Keratinocyte (primary cell): ENCODE results near the gene SPOP. TPM values are rescaled to one million over a fixed set of nuclear protein-coding genes. Genes with fewer than 3 reads are reported as not detected.

Experiments
- DNase-seq: peaks from one replicate; pipeline ENCODE4 v3.0.0-alpha.2; 2011; ENCODE audit warnings: low read depth, missing footprints, low spot score
- FAIRE-seq: peaks from 2 replicates; lab custom pipeline; 2011; peaks lifted over from hg19 to GRCh38; lab: Jason Lieb, UNC
- H2AFZ ChIP-seq: 2 replicates; pipeline ENCODE4 v1.6.0; 2012; ENCODE audit warnings: low read length, control low read depth, inconsistent platforms; ENCODE audit not compliant: control insufficient read depth
- H3K27ac ChIP-seq: 2 replicates; pipeline ENCODE4 v1.5.1; 2011; ENCODE audit warnings: low read length; ENCODE audit not compliant: control insufficient read depth, insufficient read depth
- H3K27me3 ChIP-seq: 3 replicates; pipeline ENCODE4 v1.6.0; 2011; ENCODE audit warnings: low read length; ENCODE audit not compliant: control insufficient read depth, insufficient read depth; ENCODE audit errors: extremely low read depth
- H3K36me3 ChIP-seq, 2 experiments: 2 replicates in 1 of 2; 3 replicates in 1 of 2; pipeline ENCODE4 v1.5.1; 2011; ENCODE audit warnings: low read length in 2 of 2, mild to moderate bottlenecking in 1 of 2; ENCODE audit not compliant: control insufficient read depth in 2 of 2, insufficient read depth in 2 of 2; ENCODE audit errors: extremely low read depth in 1 of 2
- H3K4me1 ChIP-seq: 3 replicates; pipeline ENCODE4 v1.5.1; 2011; ENCODE audit warnings: low read length; ENCODE audit not compliant: control insufficient read depth, insufficient read depth; ENCODE audit errors: extremely low read depth
- H3K4me2 ChIP-seq: 3 replicates; pipeline ENCODE4 v1.6.0; 2011; ENCODE audit warnings: low read depth, low read length; ENCODE audit not compliant: control insufficient read depth, insufficient read depth; ENCODE audit errors: extremely low read depth
- H3K4me3 ChIP-seq, 3 experiments: fragments of 200-600 bp in 1 of 3; sonication (generic) in 1 of 3; 2 replicates in 2 of 3; 3 replicates in 1 of 3; pipeline ENCODE4 v1.5.1; 2011 to 2016; ENCODE audit warnings: low read length in 3 of 3, mild to moderate bottlenecking in 3 of 3, control low read depth in 2 of 3, inconsistent platforms in 1 of 3, low read depth in 1 of 3, mixed read lengths in 1 of 3, mixed run types in 1 of 3, moderate library complexity in 1 of 3; ENCODE audit not compliant: control insufficient read depth in 2 of 3, insufficient read depth in 2 of 3; ENCODE audit errors: extremely low read depth in 1 of 3
- H3K79me2 ChIP-seq: 2 replicates; pipeline ENCODE4 v1.6.0; 2012; ENCODE audit warnings: low read length; ENCODE audit not compliant: control insufficient read depth, insufficient read depth
- H3K9ac ChIP-seq: 3 replicates; pipeline ENCODE4 v1.6.0; 2011; ENCODE audit warnings: low read length; ENCODE audit not compliant: control insufficient read depth, insufficient read depth; ENCODE audit errors: extremely low read depth
- H3K9me1 ChIP-seq: 3 replicates; pipeline ENCODE4 v1.6.0; 2011; ENCODE audit warnings: low read length; ENCODE audit not compliant: control insufficient read depth, insufficient read depth; ENCODE audit errors: extremely low read depth
- H3K9me3 ChIP-seq: 2 replicates; pipeline ENCODE4 v1.5.1; 2012; ENCODE audit warnings: low read depth, low read length; ENCODE audit not compliant: control insufficient read depth
- H4K20me1 ChIP-seq: 3 replicates; pipeline ENCODE4 v1.6.0; 2011; ENCODE audit warnings: low read length; ENCODE audit not compliant: control insufficient read depth, insufficient read depth; ENCODE audit errors: extremely low read depth
- CTCF ChIP-seq, 3 experiments: IDR thresholded peaks in 1 of 3; conservative IDR thresholded peaks in 1 of 3; optimal IDR thresholded peaks in 1 of 3; 2 replicates in 2 of 3; 3 replicates in 1 of 3; pipeline versions ENCODE3 to v1.5.1; 2011; ENCODE audit warnings: low read length in 3 of 3, mild to moderate bottlenecking in 3 of 3, moderate library complexity in 2 of 3, control low read depth in 1 of 3, inconsistent platforms in 1 of 3; ENCODE audit not compliant: insufficient read depth in 2 of 3; ENCODE audit errors: extremely low read depth in 1 of 3
- EZH2 ChIP-seq: IDR thresholded peaks from one replicate; pipeline ENCODE4 v1.6.1; 2012; ENCODE audit warnings: inconsistent platforms, mild to moderate bottlenecking, low read length, moderate library complexity
- dilution Hi-C: fragments of 300-500 bp; cut with MboI; formaldehyde crosslinking; loops from one replicate; pipeline ENCODE4 v1.7.0; 2020; ENCODE audit warnings: low sequenced_read_pairs; ENCODE audit not compliant: extremely low pct_ligation_motif_present
- polyA plus RNA-seq, 5 experiments: library from polyadenylated mRNA; depleted of rRNA in 3 of 5; stranded (reverse) in 3 of 5; stranded (forward) in 1 of 5; unstranded in 1 of 5; fragments of >200 nt; gene quantifications; 1 replicate in 1 of 5; 2 replicates in 3 of 5; 3 replicates in 1 of 5; pipeline versions ENCODE4 v1.2.1 to v1.2.3, GENCODE V29; 2011 to 2012; ENCODE audit warnings: missing spikeins in 2 of 5, low read depth in 1 of 5, low replicate concordance in 1 of 5

SPOP gene
- polyA plus RNA-seq, 1 donor (not counting 4 experiments of a cell fraction or from before 2014, with no cell fraction given): 27.5 TPM

- Histone ChIP-seq H2AFZ (no peak overlapping the region), H3K9me1 (no peaks in the 10 kb centered on the region), H3K27ac (no peak overlapping the region), H3K9ac (no peak overlapping the region), H3K27me3 (peaks cover 5% of the 10 kb centered on the region), H3K36me3 (no peaks in the 10 kb centered on the region), H3K79me2 (no peaks in the 10 kb centered on the region), H3K9me3 (no peaks in the 10 kb centered on the region), H3K4me2 (no peak overlapping the region), H3K4me1 (no peaks in the 10 kb centered on the region), H3K4me3 (no peak overlapping the region), H4K20me1 (no peaks in the 10 kb centered on the region)
- TF ChIP-seq EZH2 (no peak), CTCF (optimal IDR thresholded peaks at IDR 0.05 in 1 of 3, IDR thresholded peaks at IDR 0.05 in 1 of 3, conservative IDR thresholded peaks at IDR 0.05 in 1 of 3; ENCODE audit: extremely low read depth in 1 of 3, insufficient read depth in 2 of 3, low read length in 3 of 3) (no peak)
- DNase-seq: no peak
- dilution Hi-C loops: no loop called here
- FAIRE-seq: no peak
These were observed 13.3 kb upstream of the SPOP start for GRCh38 chr17:49691086-49691676.

- DNase-seq: no peak
- dilution Hi-C loops: no loop called here
- Histone ChIP-seq H3K4me1 (no peaks in the 10 kb centered on the region), H3K36me3 (no peaks in the 10 kb centered on the region), H3K9ac (no peak overlapping the region), H2AFZ (no peak overlapping the region), H3K4me3 (no peak overlapping the region), H3K4me2 (no peak overlapping the region), H4K20me1 (no peaks in the 10 kb centered on the region), H3K27me3 (peaks cover 5% of the 10 kb centered on the region), H3K9me1 (no peaks in the 10 kb centered on the region), H3K27ac (no peak overlapping the region), H3K9me3 (no peaks in the 10 kb centered on the region), H3K79me2 (no peaks in the 10 kb centered on the region)
- TF ChIP-seq EZH2: no peak
- TF ChIP-seq CTCF (optimal IDR thresholded peaks at IDR 0.05 in 1 of 3, IDR thresholded peaks at IDR 0.05 in 1 of 3, conservative IDR thresholded peaks at IDR 0.05 in 1 of 3; ENCODE audit: extremely low read depth in 1 of 3, insufficient read depth in 2 of 3, low read length in 3 of 3): no peak
- no peak for FAIRE-seq
These were observed 12.4 kb upstream of the SPOP start for GRCh38 chr17:49690256-49690655.
